NCI-H2196 (cell line): ENCODE measurements around the gene SCAF1.
A peak's percentile ranks its signal among the peaks of the same experiment; 100 is the strongest.
"Not testable (repeated sequence)": the region's sequence is repeated elsewhere in the genome, so short reads cannot be mapped to it uniquely, and the experiment has no call there.

Source experiments
- DNase-seq: peaks from one replicate; lab custom pipeline; 2025; ENCODE audit not compliant: unreplicated experiment; lab: John Stamatoyannopoulos, UW

The SCAF1 gene

DNA sequence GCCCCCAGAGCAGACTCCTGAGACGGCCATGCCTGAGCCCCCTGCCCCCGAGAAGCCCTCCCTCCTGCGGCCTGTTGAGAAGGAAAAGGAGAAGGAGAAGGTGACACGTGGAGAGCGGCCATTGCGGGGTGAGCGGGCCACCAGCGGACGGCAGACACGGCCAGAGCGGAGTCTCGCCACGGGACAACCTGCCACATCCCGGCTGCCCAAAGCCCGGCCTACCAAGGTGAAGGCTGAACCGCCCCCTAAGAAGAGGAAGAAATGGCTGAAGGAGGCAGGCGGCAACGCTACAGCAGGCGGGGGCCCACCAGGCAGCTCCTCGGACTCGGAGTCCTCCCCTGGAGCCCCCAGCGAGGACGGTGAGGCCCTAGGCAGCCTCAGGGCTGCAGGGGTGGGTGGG lies 26.1 kb upstream of the SCAF1 start:
- DNase-seq, result no peak

DNA sequence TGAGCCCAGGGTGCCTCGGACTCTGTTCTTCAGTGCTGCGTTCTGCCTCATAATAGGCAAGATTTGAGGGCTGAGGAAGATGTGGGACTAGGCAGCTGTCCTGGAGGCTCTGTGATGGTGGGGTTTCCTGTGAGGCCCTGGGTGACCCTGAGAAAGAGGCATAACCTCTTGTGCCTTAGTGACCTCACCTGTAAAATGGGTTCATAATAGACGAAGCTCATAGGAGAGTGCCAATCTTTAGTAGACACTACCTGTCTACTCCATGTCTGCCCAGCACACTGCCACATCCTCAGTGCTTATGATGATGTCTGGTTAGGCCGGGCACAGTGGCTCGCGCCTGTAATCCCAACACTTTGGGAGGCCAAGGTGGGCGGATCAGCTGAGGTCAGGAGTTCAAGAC lies 25.5 kb upstream of the SCAF1 start:
- no peak for DNase-seq

DNA sequence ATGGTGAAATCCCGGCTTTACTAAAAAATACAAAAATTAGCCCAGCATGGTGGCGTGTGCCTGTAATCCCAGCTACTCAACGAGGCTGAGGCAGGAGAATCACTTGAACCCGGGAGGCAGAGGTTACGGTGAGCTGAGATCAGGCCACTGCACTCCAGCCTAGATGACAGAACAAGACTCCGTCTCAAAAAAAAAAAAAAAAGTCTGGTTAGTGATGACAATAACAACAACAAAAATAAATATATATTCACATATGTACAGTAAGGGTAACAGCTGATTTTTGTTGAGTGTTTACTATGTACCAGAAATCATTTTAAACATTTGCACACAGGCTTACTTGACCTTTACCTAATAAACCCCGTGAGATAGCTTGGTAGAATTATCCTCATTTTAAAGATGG lies 25.1 kb upstream of the SCAF1 start:
- no peak for DNase-seq

DNA sequence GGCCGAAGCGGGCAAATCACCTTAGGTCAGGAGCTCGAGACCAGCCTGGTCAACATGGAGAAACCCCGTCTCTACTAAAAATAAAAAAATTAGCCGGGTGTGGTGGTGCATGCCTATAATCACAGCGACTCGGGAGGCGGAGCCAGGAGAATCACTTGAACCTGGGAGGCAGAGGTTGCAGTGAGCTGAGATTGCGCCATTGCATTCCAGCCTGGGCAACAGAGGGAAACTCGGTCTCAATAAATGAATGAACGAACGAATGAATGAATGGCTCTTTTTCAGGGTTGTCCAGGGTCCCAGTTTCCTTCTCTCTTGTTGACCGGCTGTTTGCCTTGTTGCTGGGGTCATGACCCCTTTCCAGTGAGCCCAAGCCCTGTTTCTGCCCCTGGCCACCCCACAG lies 24.1 kb upstream of the SCAF1 start:
- not testable (repeated sequence) for DNase-seq

DNA sequence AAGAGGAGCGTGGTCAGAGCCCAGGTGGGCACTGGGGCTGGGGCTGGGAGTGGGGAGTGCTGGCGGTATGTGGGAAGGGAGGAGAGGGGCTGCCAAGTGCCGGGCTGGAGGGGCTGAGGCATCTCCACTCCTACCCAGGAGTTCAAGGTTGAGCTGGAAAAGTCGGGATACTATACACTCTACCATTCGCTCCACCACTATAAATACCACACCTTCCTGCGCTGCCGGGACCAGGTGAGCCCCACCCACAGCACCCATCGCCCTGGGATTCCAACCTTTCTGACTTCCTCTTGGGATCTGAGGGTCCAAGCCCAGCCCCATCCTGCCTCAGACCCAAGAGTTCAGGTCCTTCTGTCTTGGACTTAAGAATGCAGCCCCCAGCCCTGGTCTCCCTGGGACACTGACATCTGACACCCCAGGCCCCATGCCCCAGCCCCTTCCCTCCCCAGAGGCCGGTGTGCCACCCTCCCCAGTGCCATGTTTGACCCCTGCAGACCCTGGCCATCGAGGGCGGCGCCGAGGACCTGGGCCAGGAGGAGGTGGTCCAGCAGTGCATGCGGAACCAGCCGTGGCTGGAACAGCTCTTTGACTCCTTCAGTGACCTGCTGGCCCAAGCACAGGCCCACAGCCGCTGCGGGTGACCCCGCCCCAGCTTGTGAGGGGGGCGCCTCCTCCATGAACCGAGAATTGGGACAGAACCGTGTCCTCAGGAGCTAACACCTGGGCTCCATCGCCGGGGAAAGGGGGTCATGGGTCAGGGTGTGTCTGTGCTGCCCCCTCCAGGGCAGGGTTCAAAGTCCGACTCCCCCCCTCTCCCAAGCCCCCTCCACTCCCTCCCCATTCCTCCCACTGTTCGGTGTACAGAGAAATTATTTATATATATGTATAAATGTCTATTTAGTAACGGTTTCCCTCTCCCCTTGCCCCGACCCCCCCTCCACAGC lies 16.8 kb upstream of the SCAF1 start:
- no peak for DNase-seq

DNA sequence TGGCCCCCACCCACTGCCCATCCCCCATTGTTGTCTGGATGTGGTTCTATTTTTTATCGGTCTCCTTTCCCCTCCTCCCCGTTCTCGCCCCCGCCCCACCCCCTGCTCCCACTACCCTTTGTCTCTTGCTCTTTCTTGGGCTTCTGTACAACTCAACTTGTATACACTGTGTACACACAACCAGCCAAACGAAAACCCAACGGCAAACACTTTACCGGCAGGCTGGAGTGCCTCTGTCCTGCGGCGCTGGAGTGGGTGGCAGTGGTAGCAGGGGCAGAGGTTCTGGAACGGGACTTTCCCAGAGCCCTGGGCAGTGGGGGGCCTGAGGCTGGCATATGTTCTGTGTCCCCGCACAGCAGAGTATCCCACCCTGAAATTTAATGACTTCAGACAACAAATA lies 15.8 kb upstream of the SCAF1 start:
- DNase-seq, result no peak

DNA sequence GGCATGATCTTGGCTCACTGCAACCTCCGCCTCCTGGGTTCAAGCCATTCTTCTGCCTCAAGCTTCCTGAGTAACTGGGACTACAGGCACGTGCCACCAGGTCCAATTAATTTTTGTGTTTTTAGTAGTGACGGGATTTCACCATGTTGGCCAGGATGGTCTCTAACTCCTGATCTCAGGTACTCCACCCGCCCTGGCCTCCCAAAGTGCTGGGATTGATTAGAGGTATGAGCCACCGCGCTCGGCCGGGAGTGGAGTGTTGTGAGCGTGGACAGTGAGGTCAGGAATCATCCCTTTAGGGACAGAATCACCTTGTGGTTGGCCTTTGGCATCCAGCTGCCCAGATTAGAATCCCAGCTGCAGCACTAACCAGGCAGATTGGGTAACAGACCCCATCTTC lies 12.3 kb upstream of the SCAF1 start:
- no peak for DNase-seq

DNA sequence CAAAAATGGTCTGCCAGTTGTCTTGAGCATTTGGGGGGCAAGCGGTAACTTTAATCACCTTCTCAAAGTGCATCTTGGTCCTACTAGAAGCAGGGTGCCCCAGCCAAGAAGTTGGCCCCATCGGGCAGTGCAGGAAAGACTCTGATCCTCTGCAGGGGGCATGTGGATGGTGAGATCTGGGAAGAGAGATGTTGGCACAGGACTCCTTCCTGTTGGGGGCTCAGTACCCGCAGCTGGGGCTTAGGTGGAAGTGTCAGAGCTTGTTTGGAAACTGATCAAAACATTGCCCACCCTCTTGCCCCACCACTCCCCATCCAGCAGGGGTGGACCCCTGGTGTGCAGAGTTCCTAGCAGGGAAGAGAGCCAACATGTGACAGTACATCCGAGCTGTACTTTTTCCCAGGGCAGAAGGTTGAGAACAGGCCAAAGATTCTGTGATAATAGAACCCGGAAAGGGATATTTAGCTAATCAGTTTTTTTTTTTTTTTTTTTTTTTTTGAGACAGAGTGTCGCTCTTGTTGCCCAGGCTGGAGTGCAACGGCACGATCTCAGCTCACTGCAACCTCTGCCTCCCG lies 10.9 kb upstream of the SCAF1 start:
- DNase-seq, result no peak

DNA sequence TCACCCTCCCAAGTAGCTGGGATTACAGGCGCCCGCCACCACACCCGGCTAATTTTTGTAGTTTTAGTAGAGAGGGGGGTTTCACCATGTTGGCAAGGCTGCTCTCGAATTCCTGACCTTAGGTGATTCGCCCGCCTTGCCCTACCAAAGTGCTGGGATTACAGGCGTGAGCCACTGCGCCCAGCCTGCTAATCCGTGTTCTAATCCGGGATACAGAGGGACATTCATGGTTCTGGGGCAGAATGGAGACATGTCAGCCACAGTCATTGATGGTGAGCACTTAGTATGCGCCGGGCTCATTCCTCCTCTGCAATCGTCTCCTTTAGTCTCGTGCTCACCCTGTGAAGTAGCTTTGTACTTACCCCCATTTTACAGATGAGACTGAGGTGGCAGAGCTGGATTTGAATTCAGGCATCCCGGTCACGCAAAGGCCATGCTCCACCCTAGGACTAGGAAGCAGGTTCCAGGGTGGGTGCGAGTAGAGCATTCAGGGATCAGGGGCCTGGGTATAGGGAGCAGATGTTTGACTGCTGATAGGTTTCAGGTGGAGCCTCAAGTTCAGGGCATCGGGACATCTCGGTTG lies 10.3 kb upstream of the SCAF1 start:
- DNase-seq, result no peak

DNA sequence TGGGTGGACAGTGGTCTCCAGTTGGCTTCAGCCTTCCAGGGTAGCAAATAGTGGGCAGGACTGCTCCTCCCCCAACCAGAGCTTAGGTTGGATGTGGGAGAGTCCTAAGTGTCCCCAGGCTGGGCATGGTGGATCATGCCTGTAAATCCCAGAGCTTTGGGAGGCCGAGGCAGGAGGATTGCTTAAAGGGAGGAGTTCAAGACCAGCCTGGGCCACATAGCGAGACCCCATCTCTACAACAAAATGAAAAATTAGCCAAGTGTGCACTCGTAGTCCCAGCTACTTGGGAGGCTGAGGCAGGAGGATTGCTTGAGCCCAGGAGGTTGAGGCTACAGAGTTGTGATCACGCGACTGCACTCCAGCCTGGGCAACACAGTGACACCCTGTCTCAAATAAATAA lies 9.4 kb upstream of the SCAF1 start:
- DNase-seq, result no peak

DNA sequence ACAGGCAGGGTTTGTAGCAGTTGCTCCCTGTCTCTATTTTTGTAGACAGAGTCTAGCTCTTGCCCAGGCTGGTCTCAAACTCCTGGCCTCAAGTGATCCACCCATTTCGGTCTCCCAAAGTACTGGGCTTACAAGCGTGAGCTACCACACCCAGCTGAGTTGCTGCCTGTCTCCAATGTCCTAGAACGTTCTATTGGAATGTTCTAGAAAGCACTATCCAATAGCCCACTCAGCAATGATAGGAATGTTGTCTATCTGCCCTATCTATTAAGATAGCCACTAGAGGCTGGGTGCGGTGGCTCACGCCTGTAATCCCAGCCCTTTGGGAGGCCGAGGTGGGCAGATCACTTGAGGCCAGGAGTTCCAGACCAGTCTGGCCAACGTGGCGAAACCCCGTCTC lies 8.7 kb upstream of the SCAF1 start:
- DNase-seq, result not testable (repeated sequence)

DNA sequence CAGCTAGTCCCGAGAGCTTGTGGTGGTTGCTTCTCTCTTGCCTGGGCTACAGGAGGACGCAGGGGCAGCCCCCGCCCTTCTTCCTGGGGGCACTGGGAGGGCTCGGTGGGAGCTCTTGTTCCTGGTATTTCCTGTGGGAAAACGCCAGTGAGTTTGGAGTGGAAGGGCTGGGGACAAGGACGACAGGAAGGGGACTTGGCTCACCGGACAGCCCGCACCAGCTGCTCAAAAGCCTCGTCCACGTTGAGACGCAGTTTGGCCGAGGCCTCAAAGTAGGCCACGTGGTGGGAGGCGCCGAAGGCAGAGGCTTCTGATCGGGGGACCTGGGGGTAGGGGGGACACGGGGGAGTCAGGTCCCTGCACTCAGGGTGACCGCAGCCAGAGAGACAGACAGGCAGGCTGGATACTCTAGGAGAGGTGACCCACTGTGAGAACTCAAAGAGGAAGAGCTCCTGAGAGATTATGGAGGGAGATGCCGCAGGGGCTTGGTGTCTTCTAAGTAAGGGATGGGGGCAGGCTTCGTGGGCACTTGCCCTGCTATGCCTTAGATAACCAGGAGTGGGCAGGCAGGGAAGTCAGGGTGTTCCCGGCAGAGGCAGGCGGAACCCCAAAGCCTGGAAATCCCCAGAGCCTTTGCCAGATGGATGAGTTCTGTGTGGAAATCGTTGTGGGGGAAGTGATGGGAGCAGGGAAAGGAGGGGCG lies 6.3 kb upstream of the SCAF1 start:
- DNase-seq, result no peak

DNA sequence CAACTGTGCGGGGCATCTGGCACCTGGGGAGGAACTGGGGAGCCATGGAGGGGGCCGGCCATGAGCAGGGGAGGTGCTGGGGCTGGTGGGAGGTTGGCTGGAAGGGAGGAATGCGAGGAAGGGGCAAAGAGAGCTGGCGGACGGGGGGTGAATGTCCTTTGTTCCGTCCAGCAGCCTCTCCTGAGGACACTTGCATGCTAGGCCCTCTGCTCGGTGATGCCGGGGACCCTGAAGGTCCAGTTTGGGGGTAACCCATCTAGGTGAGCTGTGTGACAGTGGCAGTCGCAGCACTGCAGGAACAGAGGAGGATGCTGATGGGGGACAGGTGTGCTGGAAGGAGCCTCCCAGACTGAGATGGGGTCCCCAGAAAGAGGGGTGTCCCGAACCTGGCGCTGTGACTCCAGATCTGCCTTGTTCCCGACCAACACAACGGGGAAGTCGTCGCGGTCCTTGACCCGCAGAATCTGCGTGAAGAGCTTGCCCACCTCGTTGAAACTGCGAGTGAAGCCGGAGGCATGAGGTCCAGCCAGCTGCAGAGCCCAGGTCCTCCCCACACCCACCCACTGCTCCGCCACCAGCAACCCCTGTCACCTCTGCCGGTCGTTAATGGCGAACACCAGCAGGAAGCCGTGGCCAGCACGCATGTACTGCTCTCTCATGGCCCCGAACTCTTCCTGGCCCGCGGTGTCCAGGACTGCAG lies 5.6 kb upstream of the SCAF1 start:
- no peak for DNase-seq

DNA sequence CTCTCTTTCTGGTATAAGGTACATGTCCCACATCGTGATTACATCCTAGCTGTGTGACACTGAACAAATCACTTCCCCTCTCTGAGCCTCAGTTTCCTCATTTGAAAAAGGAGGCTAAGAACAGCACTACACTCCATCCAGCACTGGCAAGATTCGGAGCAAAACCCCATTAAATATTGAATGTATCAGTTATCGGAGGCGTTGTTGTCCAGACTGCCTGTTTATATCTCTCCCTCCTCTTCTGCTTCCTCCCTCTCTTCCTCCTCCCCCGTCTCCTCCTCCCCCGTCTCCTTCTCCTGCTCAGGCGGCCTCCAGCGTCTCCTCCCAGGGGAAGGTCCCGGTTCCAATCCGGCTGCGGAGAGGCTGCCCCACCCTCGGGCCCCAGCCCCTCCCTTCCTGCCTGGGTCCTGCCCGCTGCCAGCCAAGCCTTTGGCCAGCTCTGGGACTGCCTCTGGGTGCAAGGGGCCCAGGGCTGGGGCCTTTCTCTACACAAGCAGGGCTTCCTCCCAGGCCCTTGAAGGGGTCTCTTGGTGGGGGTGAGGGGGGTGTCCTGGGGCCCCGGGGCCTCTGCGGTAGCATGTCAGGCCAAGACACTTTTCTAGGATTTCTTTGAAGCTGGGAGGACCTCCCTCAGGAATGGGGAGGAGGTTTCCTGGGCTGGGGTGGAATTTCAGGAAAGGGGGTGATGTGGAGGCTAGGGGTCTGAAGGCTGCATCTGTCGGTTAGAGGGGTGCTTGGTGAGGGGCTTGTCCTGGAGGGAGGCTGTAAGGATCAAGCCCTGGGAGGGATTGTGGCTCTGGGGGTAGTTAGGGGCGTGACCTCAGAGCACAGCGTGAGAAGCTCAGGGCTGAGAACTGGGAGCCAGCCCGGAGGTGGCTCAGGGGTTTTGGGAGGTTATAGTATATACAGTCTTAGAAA lies 3.9 kb upstream of the SCAF1 start:
- DNase-seq, result peak; percentile 34

DNA sequence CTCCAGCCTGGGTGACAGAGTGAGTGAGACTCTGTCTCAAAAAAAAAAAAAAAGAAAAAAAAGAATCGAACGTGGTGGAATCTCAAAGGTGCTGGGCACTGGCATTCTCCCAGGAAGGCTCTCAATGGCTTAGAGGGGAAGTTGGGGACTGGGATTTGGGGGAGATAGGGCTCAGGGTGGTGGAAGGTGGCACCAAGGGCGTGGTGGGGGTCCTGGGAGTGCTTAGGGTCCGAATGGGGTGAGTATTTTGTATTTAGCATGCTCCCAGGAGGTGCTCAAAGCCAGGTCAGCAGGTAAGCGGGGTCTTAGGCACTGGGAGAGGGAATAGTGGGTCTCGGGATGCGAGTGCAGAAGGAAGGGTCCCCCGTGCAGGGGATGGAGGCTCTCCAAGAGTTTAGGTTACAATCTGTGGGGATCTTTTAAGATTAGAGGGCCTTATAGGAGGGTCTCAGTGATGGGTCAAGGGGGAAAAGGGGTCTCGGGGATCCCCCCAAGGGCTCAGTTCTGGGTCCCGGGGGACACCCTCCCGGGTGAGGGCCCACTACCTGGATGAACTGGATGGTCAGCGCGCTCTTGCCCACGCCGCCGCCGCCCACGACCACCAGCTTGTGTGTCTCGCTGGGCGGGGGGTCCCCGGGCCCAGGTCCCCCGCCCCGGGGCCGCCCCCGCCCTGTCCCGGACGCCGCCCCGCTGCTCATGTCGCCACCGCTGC lies 2.5 kb upstream of the SCAF1 start:
- no peak for DNase-seq

DNA sequence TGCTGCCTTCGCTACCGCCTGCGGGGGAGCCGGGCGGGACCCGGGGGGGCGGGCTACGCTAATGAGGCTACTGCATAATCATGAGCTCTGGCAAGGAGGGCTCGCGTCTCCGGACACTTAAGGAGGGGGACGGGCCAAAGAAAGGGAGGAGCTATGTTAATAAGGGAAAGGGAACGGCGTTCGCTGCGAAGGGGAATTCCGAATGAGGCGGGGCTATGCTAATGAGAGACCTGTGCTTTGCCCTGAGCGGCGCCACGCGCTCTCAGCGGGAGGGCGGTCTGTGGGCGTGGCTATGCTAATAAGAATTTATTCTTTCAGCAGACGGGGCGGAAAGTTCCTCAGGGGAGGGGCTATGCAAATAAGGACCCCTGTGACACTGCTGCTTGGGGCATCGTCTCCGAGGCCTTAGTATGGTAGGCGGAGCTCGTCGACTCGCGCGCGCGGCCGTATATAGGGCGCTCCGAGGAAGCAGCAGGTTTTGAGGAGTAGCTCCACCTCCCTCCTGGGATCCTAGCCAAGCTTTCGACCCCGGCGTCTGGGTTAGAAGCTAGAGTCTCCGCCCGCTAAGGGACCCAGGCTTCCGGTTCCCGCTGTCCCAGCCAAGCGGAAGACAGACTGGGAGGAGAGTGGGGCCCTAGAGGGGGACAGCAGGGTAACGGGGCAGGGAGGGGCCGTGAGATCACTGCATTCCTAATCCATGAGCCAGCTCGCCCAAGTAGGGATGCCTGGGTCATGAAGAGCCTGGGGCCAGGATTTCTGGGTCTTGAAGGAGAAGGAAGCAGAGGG lies 1.7 kb upstream of the SCAF1 start, which contains the start of gene RRAS:
Gene RRAS, minus strand, starts transcription at position 31 of the 786 bp plus-strand sequence. CDS start 45 bp downstream, outside the sequence.
- peak; percentile 100 for DNase-seq

DNA sequence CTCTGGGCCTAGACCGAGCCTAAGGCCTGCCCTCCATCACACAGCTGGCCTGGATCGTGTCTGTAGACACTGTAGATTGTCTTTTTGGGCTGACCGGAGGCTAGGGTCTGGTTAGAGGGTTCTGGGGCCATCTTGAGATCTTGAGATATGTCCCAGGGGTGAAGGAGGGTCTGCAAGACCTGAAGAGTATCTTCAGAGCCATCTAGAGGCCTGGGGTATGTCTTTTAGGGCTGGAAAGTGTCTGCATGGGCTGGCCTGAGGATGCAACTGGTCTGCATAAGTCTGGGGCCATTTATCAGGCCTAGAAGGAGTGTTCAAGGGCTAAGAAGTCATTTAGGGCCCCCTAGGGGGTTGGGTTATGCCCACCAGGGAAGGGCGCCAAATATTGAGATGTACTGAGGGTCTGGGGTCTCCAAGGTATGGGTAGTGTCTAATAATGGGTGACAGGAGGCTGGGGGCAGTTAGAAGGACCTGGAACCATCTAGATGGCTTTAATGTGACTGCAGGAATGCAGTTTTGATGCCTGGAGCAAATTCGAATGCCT lies 555 bp downstream of the SCAF1 start:
- no peak for DNase-seq

DNA sequence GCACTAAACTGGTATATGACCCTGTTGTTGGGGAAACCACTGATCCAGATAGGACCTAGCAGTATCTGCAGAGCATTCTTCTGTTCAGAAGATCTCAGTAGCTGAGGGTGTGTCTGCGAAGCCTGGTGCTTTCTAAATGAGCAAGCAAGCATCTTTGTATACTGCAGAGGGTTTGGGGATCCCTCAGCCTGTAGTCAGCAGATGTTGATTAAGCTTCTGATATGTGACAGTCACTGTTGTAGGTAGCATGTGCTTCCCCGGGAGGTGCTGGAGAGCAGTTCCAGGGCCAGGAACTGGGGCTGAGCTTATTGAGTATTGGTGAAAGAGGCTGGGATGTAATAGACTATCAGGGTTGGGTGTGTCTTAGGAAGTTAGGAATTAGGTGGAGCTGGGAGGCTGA lies 1.5 kb downstream of the SCAF1 start:
- DNase-seq, result no peak
